ENCODE measurements around the gene SLC4A11.
"Not testable (repeated sequence)": the region's sequence is repeated elsewhere in the genome, so short reads cannot be mapped to it uniquely, and the experiment has no call there.

SLC4A11 gene

DNA sequence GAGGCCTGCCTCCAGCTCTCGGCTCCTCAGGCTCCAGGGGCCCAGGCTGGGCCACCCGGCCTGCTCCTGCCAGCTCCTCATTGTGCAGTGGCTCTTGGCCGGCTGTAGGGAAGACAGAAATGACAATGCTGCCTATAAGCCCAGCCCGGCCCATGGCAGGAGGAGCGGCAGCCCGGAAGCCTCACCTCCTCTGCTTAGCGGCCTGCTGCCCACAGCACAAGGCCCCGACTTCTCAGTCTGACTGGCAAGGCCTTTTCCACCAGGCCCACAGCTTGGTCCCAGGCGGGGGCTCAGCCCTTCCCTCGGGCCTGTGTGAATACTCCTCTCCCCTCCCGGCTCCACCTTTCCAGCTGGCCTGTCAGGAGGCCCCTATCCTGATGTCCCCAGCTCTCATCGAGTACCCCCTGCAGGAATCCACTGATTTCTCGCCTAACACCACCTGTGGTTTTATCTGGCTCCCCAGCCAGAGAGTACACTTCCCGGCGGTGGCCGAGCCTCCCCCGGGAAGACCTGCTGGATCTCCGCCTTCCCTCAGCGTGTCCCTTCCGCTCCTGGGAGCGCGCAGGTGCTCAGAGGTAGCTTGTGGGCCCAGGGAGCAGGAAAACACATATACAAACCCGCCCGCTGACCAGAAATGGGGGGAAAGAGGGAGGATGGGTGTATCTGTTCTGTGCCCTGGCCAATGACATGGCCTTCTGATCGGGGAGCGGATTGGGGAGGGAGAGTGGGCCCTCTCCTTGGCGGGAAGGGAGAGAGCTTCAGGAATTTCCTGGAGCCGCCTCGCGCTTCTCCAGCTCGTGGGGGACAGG, 35.5 kb downstream of the SLC4A11 start:
- no peak for DNase-seq (ENCODE audit: low read depth, low spot score)

DNA sequence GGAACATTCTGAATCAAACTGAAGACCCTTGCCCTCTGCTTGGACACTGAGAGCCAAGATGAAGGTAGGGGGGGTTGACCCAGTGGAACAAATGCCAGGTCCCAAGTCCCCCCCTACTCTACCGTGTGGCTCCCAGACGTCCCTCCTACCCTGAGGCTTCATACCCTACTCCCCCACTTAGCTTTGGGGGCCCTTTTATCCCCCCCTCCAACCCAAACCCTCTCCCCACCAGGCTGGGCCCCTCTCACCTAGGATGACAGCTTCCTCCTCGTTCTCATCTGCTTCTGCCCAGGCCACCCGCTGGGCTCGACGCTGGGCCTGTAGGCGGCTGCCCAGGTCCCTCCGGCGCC, 36.0 kb downstream of the SLC4A11 start:
- no peak for DNase-seq (ENCODE audit: low read depth, low spot score)

DNA sequence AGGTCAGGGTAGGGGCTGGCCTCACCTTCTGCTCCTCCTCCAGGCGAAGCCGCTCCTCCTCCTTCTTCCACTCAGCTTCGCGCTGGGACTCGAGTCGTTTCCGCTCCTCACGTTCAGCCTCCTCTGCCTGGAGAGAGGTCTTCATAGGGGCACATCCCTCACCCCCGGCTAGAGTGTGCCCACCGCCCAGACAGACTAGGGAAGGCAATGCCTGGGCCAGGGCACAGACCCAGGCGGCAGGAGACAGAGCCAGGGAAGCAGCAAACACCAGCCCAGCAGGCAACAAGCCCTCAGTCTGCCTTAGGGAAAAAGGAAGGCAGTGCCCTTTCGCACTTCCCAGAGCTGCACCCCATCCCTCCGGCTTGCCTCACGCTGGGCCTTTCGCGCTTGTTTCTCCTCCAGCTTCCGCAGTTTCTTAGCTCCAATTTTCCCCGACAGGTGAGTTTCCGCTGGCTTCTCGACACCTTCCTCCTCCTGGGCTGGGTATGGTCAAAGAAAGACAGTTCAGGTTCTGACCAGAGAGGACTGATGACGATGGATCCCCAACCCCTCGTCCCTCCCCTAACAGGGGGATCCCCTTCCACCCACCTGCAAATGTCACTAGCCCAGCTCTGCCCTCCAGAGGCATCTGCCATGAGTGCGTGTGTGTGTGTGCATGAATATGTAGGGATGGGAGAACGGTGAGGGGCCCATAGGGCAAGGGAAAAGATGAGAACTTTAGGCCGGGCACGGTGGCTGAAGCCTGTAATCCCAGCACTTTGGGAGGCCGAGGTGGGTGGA, 38.8 kb downstream of the SLC4A11 start:
- no peak for DNase-seq (ENCODE audit: low read depth, low spot score)

GRCh38 chr20:3199206-3199605, 39.8 kb downstream of the SLC4A11 start:
- DNase-seq (ENCODE audit: low read depth, low spot score), result no peak

DNA sequence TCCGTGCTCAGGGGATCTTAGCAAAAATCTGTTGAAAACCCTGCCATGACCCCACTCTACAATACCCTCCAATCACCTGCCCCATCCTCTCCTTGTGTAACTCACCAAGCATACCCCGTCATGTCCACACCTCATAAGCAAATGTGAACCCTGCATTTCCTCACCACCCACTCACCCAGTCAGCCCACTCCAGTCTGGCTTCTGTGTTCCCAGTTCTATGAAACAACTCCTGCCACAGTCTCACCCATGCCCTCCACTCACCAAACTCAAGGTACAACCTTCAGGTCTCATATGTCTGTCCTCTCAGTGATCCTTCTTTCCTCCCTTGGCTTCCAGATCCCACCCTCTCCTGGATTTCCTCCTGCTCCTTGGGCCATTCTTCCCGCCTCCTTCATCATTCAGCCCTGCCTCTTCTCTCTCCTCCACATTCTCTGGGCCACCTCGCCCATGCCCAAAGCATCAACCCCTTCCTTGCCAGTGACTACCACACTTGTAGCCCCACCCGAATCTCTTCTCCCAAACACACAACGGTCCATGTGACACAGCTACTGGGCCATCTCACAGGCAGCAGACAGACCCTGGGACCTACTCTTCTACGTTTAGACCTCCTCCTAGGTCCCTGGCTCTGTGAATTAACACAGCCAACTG, 43.3 kb downstream of the SLC4A11 start:
- no peak for DNase-seq (ENCODE audit: low read depth, low spot score)

DNA sequence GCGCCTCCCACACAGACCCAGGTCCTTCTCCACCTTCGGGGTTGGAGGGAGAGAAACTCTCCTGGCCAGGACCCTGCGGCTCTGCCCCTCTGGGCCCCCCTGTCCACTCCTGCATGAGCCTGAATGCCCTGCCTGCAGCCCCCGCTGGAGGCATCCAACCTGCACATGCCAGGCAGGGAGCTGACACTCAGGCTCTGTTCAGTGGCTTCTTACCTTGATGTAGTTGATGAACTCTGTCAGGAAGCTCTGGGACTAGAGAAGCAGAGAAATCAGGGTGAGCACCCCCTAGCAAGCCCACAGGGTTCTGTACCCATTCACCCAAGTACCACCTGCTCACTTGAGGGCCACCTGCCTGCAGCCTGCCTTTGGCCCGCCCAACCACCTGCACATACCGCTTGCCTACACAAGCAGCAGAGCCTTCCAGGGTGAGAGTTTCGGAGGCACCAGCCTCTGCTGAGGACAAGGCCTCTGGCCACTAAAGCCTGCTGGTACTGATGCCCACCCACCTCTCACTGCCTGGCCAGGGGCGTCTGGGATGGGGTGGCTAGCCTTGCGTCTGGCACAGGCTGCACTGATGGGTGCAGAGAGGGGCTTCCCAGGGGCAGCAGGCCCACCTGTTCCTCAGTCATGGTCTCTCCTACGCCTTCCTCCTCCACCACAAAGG, 44.2 kb downstream of the SLC4A11 start:
- DNase-seq (ENCODE audit: low read depth, low spot score), result no peak

GRCh38 chr20:3193806-3194616, 45.0 kb downstream of the SLC4A11 start:
- no peak for DNase-seq (ENCODE audit: low read depth, low spot score)

GRCh38 chr20:3192226-3193015, 46.6 kb downstream of the SLC4A11 start:
- no peak for DNase-seq (ENCODE audit: low read depth, low spot score)

GRCh38 chr20:3190681-3191111, 48.3 kb downstream of the SLC4A11 start:
- no peak for DNase-seq (ENCODE audit: low read depth, low spot score)

DNA sequence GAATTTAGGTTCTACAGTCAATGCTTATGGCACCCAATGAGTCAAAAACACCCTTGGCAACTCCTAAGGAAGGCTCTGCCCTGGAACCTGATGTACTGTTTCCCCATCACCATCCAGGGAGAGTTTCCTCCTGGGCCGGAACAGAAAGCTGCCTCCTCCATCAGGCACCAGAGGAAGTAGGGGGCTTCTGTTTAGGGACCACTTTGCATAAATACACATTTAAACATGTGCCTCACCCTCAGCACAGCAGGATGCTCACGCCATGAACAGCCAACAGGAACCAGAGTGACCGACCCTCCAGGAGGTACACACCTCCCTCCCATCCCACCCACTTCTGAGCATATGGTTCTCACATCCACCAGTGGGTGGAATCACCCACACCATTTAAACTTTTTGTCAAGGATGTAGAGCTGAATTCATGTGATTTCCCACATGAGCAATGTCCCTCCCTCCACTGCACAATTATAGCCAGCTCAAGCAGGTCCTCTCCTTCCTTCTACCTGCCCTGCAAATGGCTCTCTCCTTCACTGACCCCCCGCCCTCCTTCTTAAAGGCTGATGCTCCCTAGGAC, 49.3 kb downstream of the SLC4A11 start:
- no peak for DNase-seq (ENCODE audit: low read depth, low spot score)

- DNase-seq (ENCODE audit: low read depth, low spot score), result no peak
Observed at GRCh38 chr20:3188823-3189413, 50.1 kb downstream of the SLC4A11 start.

- DNase-seq (ENCODE audit: low read depth, low spot score), result not testable (repeated sequence)
Observed at GRCh38 chr20:3187861-3188260, 51.1 kb downstream of the SLC4A11 start.

DNA sequence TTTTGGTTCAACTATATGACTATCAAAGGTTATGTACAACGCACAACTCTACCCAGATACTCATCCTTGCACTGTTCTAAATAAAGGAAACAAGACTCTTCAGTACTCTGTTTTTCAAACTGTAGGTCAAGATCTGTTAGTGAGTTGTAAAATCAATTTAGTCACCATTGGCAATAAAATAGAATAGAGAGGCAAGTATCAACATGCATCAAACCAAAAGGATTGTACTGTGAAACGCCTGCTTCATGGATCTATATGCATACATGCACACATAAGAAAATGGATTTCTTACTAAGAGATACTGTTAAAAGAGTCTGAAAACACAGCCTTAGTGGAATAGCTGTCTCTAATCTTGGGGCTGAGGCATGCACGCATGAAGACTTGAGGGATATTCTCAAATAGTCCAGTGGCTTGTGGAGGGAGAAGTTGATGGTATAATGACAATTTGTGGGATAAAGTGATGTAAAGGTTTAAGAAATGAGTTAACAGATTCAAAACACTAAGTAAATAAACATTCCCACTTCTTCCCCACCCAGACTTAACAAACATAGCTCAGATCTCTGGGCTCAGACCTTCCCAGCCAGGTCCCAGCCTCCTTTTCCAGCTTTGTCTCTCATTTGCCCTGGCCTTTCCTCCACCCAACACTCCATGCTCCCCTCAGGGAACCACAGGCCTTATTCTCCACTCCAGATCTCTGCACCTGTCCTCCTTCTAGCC, 54.9 kb downstream of the SLC4A11 start:
- no peak for DNase-seq (ENCODE audit: low read depth, low spot score)

DNA sequence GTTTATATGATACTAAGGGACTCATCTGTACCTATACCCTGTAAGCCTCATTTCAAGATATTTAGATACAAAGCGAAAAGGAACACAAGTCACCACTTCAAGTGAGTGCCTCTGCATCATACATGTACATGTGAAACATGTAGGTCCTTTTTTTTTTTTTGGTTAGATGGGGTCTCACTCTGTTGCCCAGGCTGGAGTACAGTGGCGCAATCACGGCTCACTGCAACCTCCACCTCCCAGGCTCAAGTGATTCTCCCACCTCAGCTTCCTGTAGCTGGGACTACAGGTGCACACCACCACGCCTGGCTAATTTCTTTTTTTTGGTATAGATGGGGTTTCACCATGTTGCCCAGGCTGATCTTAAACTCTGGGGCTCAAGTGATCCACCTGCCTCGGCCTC, 56.6 kb downstream of the SLC4A11 start:
- DNase-seq (ENCODE audit: low read depth, low spot score), result not testable (repeated sequence)

DNA sequence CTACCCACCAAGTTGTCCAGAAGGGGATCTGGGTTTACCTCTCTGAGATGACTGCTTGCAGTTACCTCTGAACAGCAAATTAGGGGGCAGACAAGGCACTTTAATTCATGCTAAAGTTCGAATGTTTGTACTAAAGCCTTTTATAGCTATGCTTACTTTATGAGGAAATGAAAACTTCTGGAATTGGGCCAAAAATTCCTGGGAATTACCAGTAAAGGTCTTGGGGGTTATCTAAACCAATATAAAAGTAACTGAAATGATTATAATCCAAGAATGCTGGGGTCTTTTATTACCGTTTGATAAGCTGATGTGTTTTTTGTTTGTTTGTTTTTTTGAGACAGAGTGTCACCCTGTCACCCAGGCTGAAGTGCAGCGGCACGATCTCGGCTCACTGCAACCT, 57.7 kb downstream of the SLC4A11 start:
- no peak for DNase-seq (ENCODE audit: low read depth, low spot score)

DNA sequence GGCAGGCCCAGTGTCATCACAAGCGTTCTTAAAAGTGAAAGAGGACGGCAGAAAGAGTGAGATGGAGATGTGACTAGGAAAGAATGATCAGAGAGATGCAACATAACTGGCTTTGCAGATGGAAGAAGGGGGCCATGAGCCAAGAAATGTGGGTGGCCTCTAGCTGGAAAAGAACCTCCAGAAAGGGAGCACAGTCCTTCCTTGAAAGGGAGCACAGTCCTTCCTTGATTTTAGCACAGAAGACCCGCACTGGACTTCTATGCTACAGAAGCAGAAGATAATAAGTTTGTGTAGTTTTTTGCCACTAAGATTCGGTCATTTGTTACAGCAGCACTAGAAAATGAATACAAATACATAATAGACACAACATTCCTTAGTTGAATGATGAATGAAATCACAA, 58.7 kb downstream of the SLC4A11 start:
- DNase-seq (ENCODE audit: low read depth, low spot score), result no peak

GRCh38 chr20:3177746-3178485, 61.1 kb downstream of the SLC4A11 start:
- DNase-seq (ENCODE audit: low read depth, low spot score), result no peak
